NCI-H2029 treated with DMSO at 0.1 percent for 48 hours (cell line): ENCODE data around the gene ACO1.

Source experiments
- DNase-seq: peaks from one replicate; lab custom pipeline; 2025; lab: John Stamatoyannopoulos, UW

Gene ACO1

DNA sequence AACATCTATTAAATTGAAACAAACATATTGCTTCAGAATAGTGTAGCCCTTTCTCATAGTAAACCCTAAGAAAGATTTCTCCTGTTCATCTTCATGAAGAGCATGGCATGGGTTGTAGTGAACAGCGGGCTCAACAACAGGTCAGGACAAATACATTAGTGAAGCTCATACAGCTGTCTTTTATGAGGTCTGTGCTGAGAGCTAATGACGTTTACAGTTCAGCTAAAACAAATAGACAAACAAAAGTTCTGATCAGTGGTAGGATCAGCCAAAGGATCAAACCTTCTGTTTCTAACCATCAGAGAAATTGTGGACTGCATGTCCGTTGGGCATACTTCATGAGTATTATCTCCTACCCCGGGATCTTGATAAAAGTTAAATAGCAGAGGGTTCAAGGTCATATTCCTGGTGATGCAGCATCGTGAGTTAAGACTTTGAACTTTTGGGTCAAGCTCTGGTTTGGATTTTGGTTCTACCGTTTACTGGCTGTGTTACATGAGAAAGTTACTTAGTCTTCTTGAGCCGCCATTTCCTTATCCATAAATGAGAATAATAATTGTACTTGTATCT, 37.9 kb downstream of the ACO1 start:
- no peak for DNase-seq

DNA sequence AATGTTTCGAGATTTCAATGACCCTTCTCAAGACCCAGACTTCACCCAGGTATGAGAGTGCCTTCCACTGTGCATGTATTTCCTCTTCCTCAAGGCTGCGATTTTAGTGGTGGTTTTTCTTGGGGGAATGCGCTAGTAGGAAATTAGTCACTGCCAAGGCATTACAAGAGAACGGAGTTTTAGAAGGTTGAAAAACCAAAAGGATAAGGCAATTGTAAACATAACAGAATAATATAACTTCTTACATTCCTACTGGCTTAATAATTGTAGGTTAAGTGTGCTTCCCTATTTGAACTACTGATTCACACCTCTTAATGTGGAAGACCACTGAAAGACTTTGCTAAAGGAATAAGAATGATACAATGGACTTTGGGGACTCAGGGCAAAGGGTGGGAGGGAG, 38.9 kb downstream of the ACO1 start:
- DNase-seq = no peak

DNA sequence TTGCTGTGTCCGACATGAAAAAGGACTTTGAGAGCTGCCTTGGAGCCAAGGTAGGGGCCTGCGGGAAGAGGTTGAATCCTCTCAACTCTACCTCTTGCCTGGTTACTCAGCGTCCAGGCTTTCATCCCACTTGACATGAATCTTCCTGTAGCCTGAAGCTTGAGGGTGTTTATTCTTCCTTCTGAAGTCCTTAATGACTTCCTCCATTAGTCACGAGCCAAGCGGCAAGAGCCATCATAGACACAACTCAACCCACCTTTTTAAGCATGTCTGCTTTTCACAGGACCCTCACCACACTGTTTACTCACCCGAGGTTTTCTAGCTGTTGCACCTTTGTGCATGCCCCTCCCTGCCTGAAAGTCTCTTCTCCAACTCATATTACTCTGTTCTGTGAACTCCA, 40.2 kb downstream of the ACO1 start:
- DNase-seq = no peak

DNA sequence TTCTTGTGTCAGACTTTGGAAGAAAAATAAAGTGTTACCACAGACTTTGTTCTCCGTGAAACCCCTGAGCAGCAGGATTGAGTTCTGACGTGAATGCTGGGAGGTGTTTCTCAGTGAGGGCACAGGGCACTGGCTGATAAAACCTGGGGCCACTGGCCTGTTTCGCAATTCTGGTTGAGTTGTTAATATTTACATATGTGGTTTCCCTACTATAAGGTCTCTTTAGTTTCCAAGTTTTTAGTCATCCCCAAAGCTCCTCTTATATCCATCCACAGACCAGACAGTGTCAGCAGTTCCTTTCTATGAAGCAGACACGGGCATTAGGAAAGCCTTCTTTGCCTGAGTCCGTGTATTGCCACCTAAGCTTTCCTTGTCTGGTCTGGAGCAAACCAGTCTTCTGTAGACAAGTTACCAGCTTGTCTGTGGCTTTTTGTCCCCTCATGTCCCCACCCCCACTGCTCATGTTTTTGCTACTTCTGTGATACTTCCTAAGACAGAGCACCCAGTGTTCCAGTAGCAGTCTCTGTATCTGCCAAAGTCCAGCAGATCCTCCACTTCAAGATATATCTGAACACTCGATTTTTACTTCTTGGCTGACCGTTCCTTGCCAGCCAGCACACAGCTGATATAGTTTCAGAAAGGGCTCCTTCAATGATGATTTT, 42.0 kb downstream of the ACO1 start:
- DNase-seq = no peak

DNA sequence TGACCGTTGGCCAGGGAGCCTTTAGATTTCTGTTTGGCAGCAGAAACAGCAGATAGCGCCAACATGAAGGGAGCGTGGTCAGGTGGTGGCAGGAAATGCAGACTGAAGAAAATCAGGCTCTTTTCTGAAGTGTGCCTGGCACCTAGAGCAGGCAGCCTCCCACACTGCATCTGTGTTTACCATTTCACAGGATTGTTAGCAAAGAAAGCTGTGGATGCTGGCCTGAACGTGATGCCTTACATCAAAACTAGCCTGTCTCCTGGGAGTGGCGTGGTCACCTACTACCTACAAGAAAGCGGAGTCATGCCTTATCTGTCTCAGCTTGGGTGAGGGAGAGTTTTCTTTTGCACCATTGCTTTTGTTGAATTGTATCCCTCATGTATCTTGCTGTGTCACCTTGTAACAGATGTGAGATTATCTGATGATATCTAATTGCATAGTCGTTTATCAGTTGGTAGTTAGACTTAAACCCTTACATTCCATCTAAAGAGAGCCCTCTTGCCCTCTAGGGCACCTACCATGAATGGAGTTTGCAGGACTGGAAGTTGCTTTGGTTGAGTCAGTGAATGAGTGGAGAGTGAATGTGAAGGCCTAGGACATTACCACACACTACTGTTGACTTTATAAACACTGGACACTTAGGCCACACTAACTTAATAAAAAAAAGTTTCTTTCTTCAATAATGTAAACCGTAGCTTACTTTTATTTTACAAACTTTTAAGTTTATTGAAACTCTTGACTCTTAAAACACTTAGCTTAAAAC, 42.8 kb downstream of the ACO1 start:
- DNase-seq = no peak

DNA sequence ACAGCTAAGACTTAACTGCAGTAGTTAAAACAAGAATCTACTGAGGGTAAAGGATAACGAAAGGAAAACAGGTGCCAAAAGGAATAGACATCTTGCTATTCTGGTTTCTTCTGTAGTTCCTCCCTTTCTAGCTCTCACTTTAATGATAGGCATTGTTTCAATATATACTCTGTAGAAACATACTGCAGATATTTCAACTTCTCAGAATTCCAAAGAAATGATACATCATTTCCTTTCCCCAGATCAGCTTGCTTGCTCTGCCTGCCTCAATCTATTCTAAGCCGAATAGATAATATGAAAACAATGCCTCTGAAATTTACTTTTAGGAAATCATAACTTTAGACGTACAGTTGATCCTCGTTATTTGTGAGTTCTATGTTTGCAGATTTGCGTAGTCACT, 46.3 kb downstream of the ACO1 start:
- DNase-seq = no peak

DNA sequence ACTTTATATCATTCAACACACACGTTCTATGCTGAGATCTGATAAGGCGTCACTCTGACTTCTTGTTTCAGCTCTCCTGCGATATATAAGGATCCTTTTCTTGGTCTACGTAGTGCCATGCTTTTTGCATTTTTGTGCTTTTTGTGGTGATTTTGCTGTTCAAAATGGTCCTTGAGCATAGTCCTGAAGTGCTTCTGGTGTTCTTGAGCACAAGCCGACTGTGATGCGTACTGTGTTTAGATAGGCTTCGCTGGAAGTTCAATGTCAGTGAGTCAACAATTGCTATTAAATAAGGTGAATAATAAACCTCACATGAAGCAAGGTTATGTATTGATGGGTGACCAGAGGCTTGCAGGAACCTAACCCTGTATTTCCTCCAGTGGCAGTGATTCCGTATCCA, 46.8 kb downstream of the ACO1 start:
- DNase-seq = no peak

DNA sequence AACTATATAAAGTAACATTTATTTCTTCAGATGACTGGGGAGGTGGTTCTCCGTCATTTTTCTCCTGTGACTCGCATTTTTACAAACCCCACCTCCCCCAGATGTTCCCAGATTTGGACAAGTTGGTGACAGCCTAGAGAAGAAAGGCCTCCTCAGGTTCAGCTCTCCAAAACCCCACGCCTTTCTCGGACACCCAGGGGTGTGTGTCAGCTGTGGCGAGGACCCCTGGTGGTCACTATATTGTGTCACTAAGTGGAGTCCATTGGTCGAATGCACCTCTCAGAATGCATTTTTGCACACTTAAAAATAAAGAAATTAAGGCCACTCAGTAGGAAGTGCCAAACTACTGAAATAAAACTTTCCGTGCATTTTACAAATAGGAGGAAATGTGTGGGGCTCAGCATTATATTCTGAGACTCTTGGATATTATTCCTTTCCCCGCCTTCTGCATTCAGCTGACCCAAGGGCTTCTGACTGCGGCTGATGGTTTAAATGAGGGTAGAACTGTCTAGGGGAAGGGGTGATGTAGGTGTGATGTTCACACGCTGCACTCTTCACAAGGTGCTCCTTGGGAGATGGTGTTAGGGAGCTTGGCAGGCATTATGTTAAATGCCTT, 47.6 kb downstream of the ACO1 start:
- DNase-seq = no peak

DNA sequence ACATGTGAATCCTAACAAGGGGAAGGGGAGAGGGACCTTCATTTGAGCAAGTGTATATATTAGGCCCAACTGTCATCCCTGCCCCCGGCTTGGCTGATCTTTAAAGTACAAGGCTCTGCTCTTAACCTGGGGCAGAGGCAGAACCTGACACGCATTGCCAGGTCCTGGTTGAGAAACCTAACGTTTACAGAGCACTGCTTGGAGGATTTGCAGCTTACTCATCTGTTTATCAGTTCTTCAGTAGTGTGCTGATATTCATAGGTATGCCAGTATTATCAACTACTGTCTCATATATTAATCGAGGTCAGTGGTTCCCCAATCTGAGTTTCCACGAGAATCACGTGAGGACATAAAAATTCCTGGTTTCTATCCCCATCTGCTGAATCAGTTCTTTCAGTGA, 50.4 kb downstream of the ACO1 start:
- DNase-seq = no peak

DNA sequence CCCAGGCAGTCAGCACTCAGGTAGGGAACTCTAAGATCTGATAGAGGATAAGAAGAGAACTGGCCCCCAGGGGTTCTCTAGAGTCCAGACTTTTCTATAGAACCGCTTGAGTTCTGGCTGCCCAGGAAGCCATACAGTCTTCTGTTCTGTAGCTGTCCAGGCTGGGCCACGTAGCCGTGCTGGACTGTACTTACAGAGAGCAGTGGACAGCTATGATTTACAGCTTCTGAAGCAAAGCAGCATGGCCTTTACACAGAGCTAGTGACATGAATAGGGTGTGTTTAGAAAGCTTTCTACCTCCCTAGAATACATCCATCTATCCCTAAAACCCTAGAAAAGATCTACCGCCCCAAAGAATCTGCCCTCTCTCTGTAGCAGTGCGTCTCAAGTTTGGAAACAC, 57.2 kb downstream of the ACO1 start:
- no peak for DNase-seq

DNA sequence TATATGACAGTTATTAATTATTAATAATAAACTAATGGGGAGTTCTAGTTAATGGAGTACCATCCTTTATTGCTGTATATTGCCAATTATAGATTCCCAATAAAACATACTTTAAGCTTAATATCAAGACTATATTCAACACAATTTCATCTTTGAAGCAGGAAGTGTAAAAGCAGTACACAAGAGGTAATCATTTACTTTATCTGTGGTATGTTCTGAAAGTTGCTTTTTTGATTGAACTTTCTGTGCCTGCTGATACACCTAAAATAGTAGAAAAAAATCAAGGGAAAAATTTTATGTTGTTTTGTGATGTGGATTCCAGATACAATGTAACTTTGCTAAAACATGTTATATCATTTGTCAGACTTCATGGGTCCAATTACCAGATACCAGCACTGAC, 58.0 kb downstream of the ACO1 start:
- DNase-seq = no peak

DNA sequence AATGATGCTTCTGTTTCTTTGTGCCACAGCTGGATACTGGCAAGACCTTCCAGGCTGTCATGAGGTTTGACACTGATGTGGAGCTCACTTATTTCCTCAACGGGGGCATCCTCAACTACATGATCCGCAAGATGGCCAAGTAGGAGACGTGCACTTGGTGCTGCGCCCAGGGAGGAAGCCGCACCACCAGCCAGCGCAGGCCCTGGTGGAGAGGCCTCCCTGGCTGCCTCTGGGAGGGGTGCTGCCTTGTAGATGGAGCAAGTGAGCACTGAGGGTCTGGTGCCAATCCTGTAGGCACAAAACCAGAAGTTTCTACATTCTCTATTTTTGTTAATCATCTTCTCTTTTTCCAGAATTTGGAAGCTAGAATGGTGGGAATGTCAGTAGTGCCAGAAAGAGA, 65.5 kb downstream of the ACO1 start:
- DNase-seq = no peak

DNA sequence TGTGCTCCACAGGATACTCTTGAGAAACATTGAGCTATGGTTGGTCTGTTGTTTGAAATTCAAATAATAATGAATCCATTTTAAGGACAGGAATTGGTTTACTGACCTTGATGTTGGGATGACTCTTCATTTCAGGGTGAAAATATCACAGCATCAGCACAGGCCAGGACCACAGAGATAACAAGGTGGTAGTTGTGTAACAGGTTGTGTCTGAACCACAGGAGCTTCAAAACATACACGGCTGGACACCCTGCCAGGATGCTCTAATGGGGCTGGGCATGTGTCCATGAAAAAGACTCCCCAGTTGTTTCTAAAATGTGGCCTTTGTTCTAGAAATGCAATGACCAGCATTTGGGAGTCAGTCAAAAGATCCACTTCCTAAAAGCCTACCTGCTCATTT, 69.8 kb downstream of the ACO1 start:
- no peak for DNase-seq

DNA sequence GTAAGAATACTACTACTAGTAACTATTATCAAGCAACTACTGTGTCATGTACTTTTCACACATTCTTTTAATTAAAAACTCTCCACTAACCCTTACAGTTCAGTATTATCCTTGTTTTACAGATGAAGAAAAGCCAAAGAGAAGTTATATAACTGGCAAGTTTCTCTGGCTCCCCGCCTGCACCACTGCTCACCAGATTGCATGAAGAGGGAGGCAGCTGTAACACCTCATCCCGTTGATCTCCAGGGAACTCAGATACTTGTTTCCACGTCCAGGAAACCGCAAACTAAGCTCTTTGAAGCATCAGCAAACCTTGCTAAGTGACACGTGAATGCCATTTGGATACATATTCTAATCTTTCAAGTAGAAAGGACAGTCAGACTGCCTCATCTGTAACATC, 71.3 kb downstream of the ACO1 start:
- no peak for DNase-seq

DNA sequence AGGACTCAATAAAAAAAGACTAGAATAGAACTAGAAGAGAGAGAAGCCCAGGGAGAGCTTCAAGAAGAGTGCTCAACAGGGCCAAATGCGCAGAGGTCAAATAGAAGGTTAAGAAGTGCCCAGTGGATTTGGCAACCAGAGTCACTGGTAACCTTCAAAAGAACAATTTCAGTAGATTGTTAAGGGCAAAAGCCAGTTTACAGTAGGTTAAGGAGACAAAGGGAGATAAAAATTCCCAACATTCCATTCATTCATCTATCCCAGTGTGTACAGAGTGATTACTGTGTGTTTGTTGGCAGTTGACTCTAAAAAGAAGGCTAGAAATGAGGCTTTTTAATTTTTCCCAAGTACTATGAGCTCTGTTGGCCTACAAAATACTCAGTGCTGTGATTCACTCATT, 72.1 kb downstream of the ACO1 start:
- DNase-seq = no peak

DNA sequence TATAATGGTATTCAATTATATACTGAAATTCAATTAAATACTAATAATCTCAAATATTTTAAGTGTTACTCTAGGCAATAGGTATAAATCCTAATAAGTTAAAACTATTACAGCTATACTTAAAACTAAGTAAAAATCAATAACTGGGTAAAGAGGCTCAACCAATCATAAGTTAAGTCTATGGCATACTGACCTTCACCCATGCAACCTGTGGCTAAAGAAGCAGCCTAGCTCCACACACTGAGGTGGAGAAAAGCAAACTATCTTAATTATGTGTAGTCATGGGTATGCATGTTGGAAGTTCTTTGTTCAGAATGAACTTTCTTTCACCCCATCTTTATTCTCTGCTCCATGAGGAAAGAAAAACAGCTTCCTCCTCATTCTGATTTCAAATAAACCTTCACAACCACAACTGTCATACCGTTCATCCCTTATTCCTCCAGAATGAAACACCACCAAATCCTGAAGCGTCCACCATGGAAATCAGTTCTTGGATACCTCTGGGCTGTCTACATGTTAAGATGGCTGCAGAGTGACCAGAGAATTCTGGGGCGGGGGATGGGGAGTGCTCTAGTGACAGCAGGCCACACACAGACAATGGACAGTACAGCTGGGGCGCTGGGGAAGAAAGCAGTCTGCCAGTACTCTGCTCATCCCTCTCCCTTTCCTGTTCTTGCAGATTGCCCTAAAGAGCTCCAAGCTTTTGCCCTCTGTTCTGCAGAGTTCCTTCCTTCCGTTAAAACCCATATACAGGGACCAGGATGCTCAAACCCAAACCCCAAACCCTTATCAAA, 79.3 kb downstream of the ACO1 start:
- no peak for DNase-seq

DNA sequence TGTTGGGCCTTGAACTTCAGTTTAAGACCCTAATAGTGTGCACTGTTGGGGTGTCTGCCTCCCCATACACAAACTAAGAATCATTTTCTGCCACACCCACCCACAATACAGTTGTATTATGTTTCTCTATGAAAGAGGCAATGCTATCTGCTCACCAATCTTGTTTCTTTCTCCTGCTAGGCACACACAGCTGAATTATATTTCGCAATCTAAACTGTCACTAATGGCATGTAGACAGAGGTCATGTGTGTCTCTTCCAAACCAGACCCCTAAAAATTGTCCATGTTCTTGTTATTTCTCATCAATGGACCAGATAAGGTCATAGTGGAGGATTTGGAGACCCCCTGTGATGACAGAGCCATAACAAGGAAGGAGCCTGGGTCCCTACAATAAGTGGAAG, 84.3 kb downstream of the ACO1 start:
- no peak for DNase-seq

DNA sequence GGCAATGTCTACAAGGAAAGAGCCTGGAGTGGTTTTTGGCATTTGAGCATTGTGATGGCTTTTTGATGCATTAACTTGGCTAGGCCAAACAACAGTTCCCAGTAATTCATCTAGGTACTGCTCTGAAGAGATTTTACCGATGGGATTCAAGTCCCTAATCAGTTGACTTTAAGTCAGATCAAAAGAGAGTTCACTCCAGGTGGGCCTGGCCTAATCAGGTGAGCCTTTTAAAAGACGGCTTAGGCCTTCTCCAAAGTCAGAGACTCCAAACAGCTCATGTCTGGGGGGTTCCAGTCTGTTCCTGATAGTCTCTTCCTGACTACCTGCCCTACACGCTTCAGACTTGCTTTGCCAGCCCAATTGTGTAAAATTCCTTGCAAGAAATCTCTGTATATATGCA, 87.9 kb downstream of the ACO1 start:
- no peak for DNase-seq

DNA sequence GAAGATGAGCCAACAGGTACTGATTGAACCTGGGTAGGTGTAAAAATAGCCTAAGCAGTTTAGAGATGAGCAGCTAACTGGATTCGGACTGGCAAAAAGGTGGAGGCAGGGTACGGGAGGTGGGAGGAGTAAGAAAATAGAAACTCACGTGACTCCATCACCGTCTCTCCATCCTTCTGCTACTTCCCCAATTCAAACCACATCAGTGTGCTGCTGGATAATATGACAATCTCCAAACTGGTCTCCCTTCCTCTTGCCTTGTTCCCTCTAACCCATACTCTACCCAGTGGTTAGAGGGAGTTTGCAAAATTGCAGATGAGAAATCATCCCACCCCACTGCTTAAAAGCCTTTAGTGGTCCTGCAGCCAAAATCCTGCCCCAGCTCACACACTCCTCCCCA, 98.9 kb downstream of the ACO1 start:
- no peak for DNase-seq

DNA sequence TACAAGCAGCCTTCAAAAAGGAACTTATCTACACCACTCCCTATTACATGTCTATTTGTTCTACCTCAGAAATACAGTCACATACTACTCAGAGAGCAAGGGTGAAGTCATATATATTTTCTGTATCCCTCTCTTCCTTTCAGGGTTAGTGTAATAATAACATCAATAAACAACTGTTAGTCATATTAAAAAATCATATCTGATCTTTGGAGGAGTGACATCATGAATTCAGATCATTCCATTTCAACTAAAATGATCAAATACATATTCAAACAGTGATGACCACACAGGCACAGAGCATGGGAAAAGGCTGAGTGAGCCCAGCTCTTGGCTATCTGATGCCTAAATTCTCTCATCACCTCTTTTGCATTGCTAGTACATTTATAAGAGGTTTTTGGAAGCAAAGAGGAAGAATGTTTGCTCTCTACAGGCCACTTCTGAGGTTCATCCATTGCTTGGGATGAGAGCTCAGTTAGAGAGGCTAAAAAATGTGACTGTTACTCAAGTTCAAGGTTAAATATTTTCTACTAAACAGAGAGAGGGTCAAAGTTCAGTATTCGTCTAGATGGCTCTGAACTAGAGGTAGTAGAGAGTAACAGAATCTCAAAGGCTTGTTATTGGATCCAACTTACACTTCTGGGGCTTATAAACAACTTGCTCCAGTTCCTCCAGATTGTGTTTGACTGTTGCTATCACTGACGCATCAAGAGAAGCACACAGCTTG, 102.6 kb downstream of the ACO1 start:
- DNase-seq = no peak

DNA sequence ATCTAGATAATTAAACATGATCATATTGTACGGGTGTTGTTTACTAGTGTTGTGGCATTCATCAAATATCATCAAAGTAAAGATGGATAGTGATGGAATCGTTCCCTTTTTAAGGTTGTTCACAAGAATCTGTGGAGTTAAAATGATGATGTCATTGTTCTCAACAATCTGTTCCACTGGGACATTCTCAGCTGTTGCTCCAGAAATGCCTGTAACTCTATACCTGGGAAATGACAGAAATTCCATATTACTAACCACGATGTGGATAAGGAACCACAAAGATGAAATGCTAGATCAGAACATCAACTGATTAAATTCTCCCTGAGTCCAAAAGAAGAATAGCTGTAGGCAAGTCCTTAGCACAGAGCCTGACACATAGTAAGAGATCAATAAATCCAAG, 103.5 kb downstream of the ACO1 start:
- no peak for DNase-seq

DNA sequence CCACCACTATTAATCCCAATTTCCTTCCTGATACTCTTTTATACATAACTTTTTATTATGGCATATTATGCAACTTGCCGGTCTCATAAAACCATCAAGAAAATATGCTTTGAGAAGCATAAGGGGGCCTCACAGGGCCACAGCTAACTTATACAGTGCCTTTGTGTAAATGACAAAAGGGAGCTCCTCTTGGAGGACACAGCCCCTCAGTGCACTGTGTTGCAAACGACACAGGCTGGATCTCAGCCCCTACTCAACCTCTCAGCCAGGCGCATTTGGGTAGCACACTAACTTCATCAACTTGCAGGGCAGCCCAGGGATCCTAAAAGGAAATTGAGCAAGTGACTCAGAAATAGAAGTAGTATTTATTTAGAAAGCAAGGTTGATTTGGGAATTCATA, 106.2 kb downstream of the ACO1 start:
- no peak for DNase-seq
